ENCODE data around the gene ANKUB1.

The ANKUB1 gene

GRCh38 chr3:149826636-149827035 is 34.3 kb upstream of the ANKUB1 start:
- H3K9me3 ChIP-seq (ENCODE audit: control insufficient read depth, low read length), result peaks cover 10% of the 10 kb centered on the region
- H3K27me3 ChIP-seq (replicated peaks; ENCODE audit: control insufficient read depth, insufficient read depth, low read length, poor library complexity, severe bottlenecking), result no peaks in the 10 kb centered on the region
- H3K4me3 ChIP-seq (ENCODE audit: insufficient read depth, low read depth, low read length, poor library complexity, severe bottlenecking), result no peak overlapping the region
- H3K4me1 ChIP-seq (ENCODE audit: control insufficient read depth, insufficient read depth, low read length, poor library complexity, severe bottlenecking), result no peaks in the 10 kb centered on the region
- DNase-seq, result no peak
- no peaks in the 10 kb centered on the region for H3K36me3 ChIP-seq (ENCODE audit: control insufficient read depth, insufficient read depth, low read length)
- H3K27ac ChIP-seq (ENCODE audit: insufficient read depth, low read length, poor library complexity, severe bottlenecking), result no peak overlapping the region

- H3K36me3 ChIP-seq (ENCODE audit: control insufficient read depth, insufficient read depth, low read length), result no peaks in the 10 kb centered on the region
- H3K4me1 ChIP-seq (ENCODE audit: control insufficient read depth, insufficient read depth, low read length, poor library complexity, severe bottlenecking), result no peaks in the 10 kb centered on the region
- no peaks in the 10 kb centered on the region for H3K9me3 ChIP-seq (ENCODE audit: control insufficient read depth, low read length)
- no peak overlapping the region for H3K4me3 ChIP-seq (ENCODE audit: insufficient read depth, low read depth, low read length, poor library complexity, severe bottlenecking)
- H3K27me3 ChIP-seq (replicated peaks; ENCODE audit: control insufficient read depth, insufficient read depth, low read length, poor library complexity, severe bottlenecking), result no peaks in the 10 kb centered on the region
- no peak overlapping the region for H3K27ac ChIP-seq (ENCODE audit: insufficient read depth, low read length, poor library complexity, severe bottlenecking)
- DNase-seq, result no peak
These were observed 27.8 kb upstream of the ANKUB1 start for GRCh38 chr3:149820183-149820582.

GRCh38 chr3:149819432-149819831 is 27.1 kb upstream of the ANKUB1 start:
- Histone ChIP-seq H3K27ac (ENCODE audit: insufficient read depth, low read length, poor library complexity, severe bottlenecking) (no peak overlapping the region), H3K27me3 (replicated peaks; ENCODE audit: control insufficient read depth, insufficient read depth, low read length, poor library complexity, severe bottlenecking) (no peaks in the 10 kb centered on the region), H3K36me3 (ENCODE audit: control insufficient read depth, insufficient read depth, low read length) (no peaks in the 10 kb centered on the region), H3K9me3 (ENCODE audit: control insufficient read depth, low read length) (no peaks in the 10 kb centered on the region), H3K4me1 (ENCODE audit: control insufficient read depth, insufficient read depth, low read length, poor library complexity, severe bottlenecking) (peaks cover 5% of the 10 kb centered on the region), H3K4me3 (ENCODE audit: insufficient read depth, low read depth, low read length, poor library complexity, severe bottlenecking) (no peak overlapping the region)
- no peak for DNase-seq

- no peak overlapping the region for H3K27ac ChIP-seq (ENCODE audit: insufficient read depth, low read length, poor library complexity, severe bottlenecking)
These were observed 24.6 kb upstream of the ANKUB1 start for GRCh38 chr3:149816986-149817385.

GRCh38 chr3:149816311-149816710 is 24.0 kb upstream of the ANKUB1 start:
- peaks cover 5% of the 10 kb centered on the region for H3K4me1 ChIP-seq (ENCODE audit: control insufficient read depth, insufficient read depth, low read length, poor library complexity, severe bottlenecking)
- no peak for DNase-seq
- no peaks in the 10 kb centered on the region for H3K27me3 ChIP-seq (replicated peaks; ENCODE audit: control insufficient read depth, insufficient read depth, low read length, poor library complexity, severe bottlenecking)
- H3K36me3 ChIP-seq (ENCODE audit: control insufficient read depth, insufficient read depth, low read length), result no peaks in the 10 kb centered on the region
- no peak overlapping the region for H3K4me3 ChIP-seq (ENCODE audit: insufficient read depth, low read depth, low read length, poor library complexity, severe bottlenecking)
- no peaks in the 10 kb centered on the region for H3K9me3 ChIP-seq (ENCODE audit: control insufficient read depth, low read length)
- H3K27ac ChIP-seq (ENCODE audit: insufficient read depth, low read length, poor library complexity, severe bottlenecking), result no peak overlapping the region

More at GRCh38 chr3:149816986-149817385, 24.6 kb upstream of the ANKUB1 start:
- H3K4me1 ChIP-seq (ENCODE audit: control insufficient read depth, insufficient read depth, low read length, poor library complexity, severe bottlenecking), result peaks cover 5% of the 10 kb centered on the region
- no peak for DNase-seq
- H3K9me3 ChIP-seq (ENCODE audit: control insufficient read depth, low read length), result no peaks in the 10 kb centered on the region
- no peak overlapping the region for H3K4me3 ChIP-seq (ENCODE audit: insufficient read depth, low read depth, low read length, poor library complexity, severe bottlenecking)
- H3K27me3 ChIP-seq (replicated peaks; ENCODE audit: control insufficient read depth, insufficient read depth, low read length, poor library complexity, severe bottlenecking), result no peaks in the 10 kb centered on the region
- H3K36me3 ChIP-seq (ENCODE audit: control insufficient read depth, insufficient read depth, low read length), result no peaks in the 10 kb centered on the region

GRCh38 chr3:149815728-149816127 is 23.4 kb upstream of the ANKUB1 start:
- H3K27me3 ChIP-seq (replicated peaks; ENCODE audit: control insufficient read depth, insufficient read depth, low read length, poor library complexity, severe bottlenecking), result no peaks in the 10 kb centered on the region
- no peak overlapping the region for H3K4me3 ChIP-seq (ENCODE audit: insufficient read depth, low read depth, low read length, poor library complexity, severe bottlenecking)
- peaks cover 5% of the 10 kb centered on the region for H3K4me1 ChIP-seq (ENCODE audit: control insufficient read depth, insufficient read depth, low read length, poor library complexity, severe bottlenecking)
- no peaks in the 10 kb centered on the region for H3K36me3 ChIP-seq (ENCODE audit: control insufficient read depth, insufficient read depth, low read length)
- no peak overlapping the region for H3K27ac ChIP-seq (ENCODE audit: insufficient read depth, low read length, poor library complexity, severe bottlenecking)
- no peaks in the 10 kb centered on the region for H3K9me3 ChIP-seq (ENCODE audit: control insufficient read depth, low read length)
- DNase-seq, result no peak

- no peak overlapping the region for H3K27ac ChIP-seq (ENCODE audit: insufficient read depth, low read length, poor library complexity, severe bottlenecking)
- peaks cover 5% of the 10 kb centered on the region for H3K4me1 ChIP-seq (ENCODE audit: control insufficient read depth, insufficient read depth, low read length, poor library complexity, severe bottlenecking)
- no peaks in the 10 kb centered on the region for H3K36me3 ChIP-seq (ENCODE audit: control insufficient read depth, insufficient read depth, low read length)
- H3K9me3 ChIP-seq (ENCODE audit: control insufficient read depth, low read length), result no peaks in the 10 kb centered on the region
- DNase-seq, result no peak
- H3K27me3 ChIP-seq (replicated peaks; ENCODE audit: control insufficient read depth, insufficient read depth, low read length, poor library complexity, severe bottlenecking), result no peaks in the 10 kb centered on the region
- no peak overlapping the region for H3K4me3 ChIP-seq (ENCODE audit: insufficient read depth, low read depth, low read length, poor library complexity, severe bottlenecking)
These were observed 23.0 kb upstream of the ANKUB1 start for GRCh38 chr3:149815321-149815720.

GRCh38 chr3:149813367-149814281 is 21.3 kb upstream of the ANKUB1 start:
- no peak for DNase-seq
- Histone ChIP-seq H3K4me1 (ENCODE audit: control insufficient read depth, insufficient read depth, low read length, poor library complexity, severe bottlenecking) (peaks cover 5% of the 10 kb centered on the region), H3K27ac (ENCODE audit: insufficient read depth, low read length, poor library complexity, severe bottlenecking) (peak overlapping the region; percentile 87), H3K4me3 (ENCODE audit: insufficient read depth, low read depth, low read length, poor library complexity, severe bottlenecking) (peak overlapping the region; percentile 82), H3K9me3 (ENCODE audit: control insufficient read depth, low read length) (no peaks in the 10 kb centered on the region), H3K36me3 (ENCODE audit: control insufficient read depth, insufficient read depth, low read length) (no peaks in the 10 kb centered on the region), H3K27me3 (replicated peaks; ENCODE audit: control insufficient read depth, insufficient read depth, low read length, poor library complexity, severe bottlenecking) (no peaks in the 10 kb centered on the region)

GRCh38 chr3:149812606-149813366 is 20.4 kb upstream of the ANKUB1 start, which contains the start of gene RNF13:
Gene RNF13, plus strand, starts transcription at chr3:149813215. Its CDS starts 32,812 bp downstream, at chr3:149846027.
- H3K4me1 ChIP-seq (ENCODE audit: control insufficient read depth, insufficient read depth, low read length, poor library complexity, severe bottlenecking), result peaks cover 5% of the 10 kb centered on the region
- H3K9me3 ChIP-seq (ENCODE audit: control insufficient read depth, low read length), result no peaks in the 10 kb centered on the region
- no peaks in the 10 kb centered on the region for H3K27me3 ChIP-seq (replicated peaks; ENCODE audit: control insufficient read depth, insufficient read depth, low read length, poor library complexity, severe bottlenecking)
- peak within 1 kb of the TSS; percentile 87 for H3K27ac ChIP-seq (ENCODE audit: insufficient read depth, low read length, poor library complexity, severe bottlenecking)
- peak; percentile 79 to 90 (median 88) for DNase-seq
- H3K4me3 ChIP-seq (ENCODE audit: insufficient read depth, low read depth, low read length, poor library complexity, severe bottlenecking), result peak within 1 kb of the TSS; percentile 82
- no peaks in the 10 kb centered on the region for H3K36me3 ChIP-seq (ENCODE audit: control insufficient read depth, insufficient read depth, low read length)

- Histone ChIP-seq H3K4me3 (ENCODE audit: insufficient read depth, low read depth, low read length, poor library complexity, severe bottlenecking) (peak overlapping the region; percentile 82), H3K27ac (ENCODE audit: insufficient read depth, low read length, poor library complexity, severe bottlenecking) (peak overlapping the region; percentile 87), H3K4me1 (ENCODE audit: control insufficient read depth, insufficient read depth, low read length, poor library complexity, severe bottlenecking) (peaks cover 5% of the 10 kb centered on the region), H3K36me3 (ENCODE audit: control insufficient read depth, insufficient read depth, low read length) (no peaks in the 10 kb centered on the region), H3K9me3 (ENCODE audit: control insufficient read depth, low read length) (no peaks in the 10 kb centered on the region), H3K27me3 (replicated peaks; ENCODE audit: control insufficient read depth, insufficient read depth, low read length, poor library complexity, severe bottlenecking) (no peaks in the 10 kb centered on the region)
- no peak for DNase-seq
These were observed 19.8 kb upstream of the ANKUB1 start for GRCh38 chr3:149812165-149812605.

Measured in effector memory CD4-positive, alpha-beta T cell (primary cell).